ENCODE results near the gene RNASEH2B.

The RNASEH2B gene

GRCh38 chr13:51000061-51000460, 90.5 kb downstream of the RNASEH2B start:
- DNase-seq = no peak

GRCh38 chr13:51000571-51001260, 91.1 kb downstream of the RNASEH2B start:
- DNase-seq = peak; percentile 93

DNA sequence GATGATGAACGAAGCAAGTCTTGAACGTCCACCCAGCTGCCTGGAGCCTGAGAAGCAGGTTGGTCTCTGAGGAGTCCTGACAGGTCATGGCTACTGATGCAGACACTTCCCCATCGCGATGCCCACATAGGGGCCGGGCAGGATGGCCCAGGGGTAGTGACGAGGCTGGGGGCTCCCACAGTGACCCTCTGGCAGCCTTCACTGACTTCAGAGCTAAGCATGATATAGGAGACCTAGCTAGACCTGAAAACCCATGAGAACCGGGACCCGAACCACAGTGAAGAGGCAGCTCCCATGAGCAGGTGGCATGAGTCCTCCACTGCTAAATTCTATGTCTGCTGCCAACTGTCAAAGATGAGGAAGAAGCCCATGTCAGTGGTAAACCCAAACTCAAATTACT, 91.7 kb downstream of the RNASEH2B start:
- DNase-seq = no peak

- DNase-seq = no peak
Observed at GRCh38 chr13:51002736-51003135, 93.1 kb downstream of the RNASEH2B start.

GRCh38 chr13:51003642-51004041, 94.1 kb downstream of the RNASEH2B start:
- DNase-seq = no peak

DNA sequence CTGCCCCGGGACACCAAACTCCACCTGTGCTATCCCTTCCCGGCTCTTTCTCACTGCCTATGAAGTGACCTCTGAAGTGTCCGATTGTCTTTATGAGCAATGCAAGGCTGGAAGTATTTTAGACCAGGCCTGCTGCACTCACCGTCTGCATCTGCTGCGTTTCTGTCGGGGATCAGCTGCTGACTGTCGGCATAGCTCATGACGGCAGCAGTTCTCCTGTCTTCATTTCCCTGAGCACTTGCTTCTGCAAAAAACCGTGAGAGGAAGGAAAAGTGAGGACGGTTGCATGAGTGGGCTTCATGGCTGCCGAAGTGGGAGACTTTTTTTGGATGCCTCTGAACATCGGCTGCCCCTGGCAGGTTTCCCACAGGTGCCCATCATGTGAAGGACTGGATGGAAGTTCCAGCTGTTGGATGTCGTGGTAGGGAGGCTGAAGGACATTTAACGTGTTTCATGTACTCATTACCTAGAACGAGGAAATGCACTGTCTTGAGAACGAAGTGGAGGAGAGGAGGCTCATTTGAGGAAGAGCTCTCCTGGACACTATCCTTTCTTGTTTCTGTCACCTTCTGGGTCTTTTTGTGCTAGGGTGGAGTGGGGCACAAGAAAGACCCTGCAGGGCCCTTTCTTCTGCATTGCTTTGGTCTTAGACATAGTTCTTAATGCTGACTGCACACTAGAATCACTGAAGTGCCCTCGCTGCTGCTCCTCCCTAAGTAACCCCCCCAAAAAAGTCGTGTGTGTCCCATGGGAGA, 94.7 kb downstream of the RNASEH2B start:
- no peak for DNase-seq

DNA sequence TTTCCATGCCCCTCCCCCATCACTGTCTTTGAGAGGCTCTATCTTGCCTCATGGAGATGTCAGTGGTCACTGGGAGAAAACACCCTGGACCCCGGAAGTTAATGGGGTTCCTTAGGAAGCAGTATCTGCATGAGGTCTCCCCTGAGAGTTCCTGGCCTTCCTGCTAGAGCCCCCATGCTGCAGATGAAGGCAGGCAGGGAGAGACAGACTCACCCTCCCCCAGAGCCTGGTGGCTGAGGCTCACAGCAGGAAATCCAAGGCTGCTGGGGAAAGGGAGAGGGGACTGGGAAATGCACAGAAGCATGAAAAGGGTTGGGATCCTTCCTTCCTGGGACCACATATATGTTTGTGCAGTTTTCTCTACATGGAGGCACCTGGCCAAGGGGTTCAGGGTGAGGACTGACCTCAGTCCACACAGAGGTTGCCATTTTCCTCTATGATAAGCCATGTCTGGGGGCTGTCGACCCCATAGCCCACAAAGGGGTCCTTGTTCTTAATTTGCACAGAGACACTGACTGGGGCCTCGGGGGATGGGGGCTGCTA, 95.4 kb downstream of the RNASEH2B start:
- no peak for DNase-seq

DNA sequence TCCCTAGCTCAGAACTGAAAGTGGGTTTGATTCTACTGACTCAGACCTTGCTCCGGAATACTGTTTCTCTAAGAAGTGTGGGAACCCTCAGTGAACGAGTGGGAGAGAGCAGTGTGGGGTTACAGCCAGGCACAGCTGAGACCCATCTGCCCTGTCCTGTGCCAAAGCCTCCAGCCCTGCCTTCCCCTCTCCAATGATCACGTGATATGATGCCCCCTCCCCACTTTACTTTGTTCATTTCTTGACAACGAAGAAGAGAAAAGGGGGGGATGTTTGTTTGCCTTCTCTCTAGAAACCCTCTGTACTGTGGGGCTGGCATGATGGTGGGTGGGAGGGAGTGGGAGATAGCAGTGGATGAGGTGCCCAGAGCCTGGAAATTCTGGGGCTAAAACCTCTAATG, 96.0 kb downstream of the RNASEH2B start:
- no peak for DNase-seq
